Measurements from ENCODE around the gene ARSB.

ARSB gene

DNA sequence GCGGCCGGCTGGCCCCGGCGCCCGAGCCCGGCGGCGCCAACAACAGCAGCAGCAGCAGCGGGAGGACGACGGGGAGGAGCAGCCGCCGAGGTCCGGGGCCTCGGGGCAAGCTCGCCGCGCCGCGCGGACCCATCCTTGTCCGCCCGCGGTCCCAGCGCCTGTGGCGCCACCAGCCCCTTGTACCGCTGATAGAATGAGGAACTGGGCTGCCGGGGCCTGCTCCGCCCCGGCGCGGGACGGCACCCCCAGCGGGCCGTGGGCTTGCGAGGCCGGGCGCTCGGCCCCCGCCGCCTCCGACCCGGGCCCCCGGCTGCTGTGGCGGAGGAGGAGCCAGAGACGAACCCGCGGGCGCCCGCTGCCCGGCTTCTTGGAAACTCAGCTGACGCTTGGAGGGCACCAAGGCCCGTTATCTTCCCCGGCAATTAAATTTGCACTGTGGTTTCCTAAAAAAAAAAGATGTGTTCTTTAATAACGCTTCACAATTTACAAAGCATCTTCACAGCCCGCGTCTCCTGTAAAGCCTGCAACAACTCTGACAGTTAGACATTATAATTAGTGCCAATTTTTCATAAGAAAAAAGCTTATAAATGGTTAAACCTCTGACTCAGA, at the start of gene ARSB:
TSS of gene ARSB (minus strand) at position 195 of the 609 bp plus-strand sequence. CDS start at position 133, 62 bp downstream.
- DNase-seq (ENCODE audit: low spot score), result peak; percentile 68

DNA sequence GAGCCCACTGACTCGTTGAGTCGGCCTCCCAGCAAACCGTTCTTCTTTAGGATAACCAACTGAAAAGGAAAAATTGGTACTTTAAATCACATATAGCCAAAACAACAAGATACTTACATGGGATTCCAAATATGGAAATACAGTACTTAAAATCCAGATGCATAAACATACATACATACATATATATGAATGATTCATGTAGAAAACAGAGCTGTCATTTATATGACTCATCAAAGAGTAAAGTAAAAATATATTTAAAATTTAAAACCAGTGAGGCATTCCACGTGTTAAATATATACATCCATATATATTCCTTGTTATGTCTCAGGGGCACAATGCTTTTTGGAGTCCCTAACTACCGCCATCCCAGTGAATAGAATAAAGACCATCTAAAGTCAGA, 47.7 kb upstream of the ARSB start:
- no peak for DNase-seq (ENCODE audit: low spot score)

DNA sequence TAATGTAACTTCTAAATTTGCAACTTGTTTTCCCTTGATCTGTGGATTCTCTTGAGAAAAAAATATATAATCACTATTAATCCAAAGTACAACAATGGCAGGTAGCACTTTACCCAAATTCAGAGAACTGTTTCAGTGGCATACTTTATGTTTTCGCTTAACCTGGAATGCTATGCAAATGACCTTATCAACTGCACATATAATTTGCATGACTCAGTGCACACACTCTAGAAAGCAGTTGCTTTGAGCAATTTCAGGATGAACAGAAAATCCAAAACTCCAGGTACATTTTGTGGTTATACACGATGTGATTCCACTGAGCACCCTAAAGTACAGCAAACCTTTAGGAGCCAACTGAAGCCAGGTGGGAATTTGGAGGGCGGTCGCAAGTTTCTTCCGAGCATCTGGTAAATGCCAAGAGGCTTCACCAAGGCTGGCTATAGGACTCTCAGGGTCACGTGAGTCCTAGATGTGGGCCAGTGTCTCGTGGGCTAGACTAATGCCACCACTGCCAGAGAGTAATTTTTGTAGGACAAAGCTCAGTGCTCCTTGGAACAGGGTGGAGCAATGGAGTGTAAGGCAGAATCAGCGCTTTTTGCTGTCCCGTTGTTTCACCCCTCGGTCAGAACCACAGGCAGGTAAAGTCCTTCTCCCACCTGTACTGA, 47.1 kb upstream of the ARSB start:
- DNase-seq (ENCODE audit: low spot score), result no peak

DNA sequence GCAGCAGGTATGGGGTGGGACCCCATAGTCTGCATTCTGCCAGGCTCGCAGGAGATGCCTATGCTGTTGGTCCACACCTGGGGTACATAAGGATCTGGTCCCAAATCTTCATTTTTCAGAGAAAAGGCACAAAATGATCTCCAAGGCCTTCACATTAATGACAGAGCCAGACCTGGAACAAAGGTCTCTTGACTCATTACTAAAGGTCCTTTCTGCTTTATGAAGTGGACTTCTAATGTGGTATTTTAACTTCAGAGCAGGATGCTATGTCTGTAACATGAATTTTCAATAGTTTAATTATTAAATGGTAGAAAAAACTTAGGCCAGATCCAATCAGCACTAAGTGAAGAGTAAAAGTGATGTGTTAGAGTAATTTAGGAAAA, 46.4 kb upstream of the ARSB start:
- DNase-seq (ENCODE audit: low spot score), result no peak

DNA sequence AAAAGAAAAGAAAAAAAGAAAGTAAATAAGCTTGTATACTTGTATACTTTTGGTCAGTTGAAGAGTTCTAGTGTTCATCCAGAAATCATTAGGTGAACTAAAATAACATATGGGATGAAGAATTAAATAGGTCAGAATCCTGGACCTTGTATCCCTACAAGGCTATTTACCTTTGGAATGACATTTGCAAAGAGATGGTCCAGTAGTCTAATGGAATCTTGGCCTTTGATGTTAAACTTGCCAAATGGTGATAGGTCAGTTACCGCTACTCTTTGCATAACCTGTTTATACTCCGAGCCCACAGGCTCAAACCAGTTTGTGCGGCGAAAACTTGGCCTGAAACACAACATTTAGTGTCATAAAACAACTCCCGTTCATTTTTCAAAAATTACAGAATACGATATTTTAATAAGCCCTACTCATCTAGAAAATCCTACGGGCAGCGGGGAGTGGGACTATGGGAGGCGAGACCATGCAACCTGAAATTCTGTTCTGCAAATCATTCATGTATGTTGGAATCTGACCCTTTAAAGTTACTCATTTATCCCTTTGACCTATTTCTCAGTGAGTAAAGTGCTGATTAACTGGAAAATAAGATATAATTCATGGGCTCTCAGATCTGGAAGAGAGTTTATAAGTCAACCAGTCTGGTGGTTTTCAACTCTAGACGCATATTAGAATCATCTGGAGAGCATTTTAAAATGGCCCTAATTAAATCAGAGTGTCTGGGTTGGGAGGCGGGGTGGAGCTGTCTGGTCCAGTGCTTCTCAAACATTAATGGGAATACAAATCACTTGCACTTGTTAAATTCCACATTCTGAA, 45.8 kb upstream of the ARSB start:
- no peak for DNase-seq (ENCODE audit: low spot score)

DNA sequence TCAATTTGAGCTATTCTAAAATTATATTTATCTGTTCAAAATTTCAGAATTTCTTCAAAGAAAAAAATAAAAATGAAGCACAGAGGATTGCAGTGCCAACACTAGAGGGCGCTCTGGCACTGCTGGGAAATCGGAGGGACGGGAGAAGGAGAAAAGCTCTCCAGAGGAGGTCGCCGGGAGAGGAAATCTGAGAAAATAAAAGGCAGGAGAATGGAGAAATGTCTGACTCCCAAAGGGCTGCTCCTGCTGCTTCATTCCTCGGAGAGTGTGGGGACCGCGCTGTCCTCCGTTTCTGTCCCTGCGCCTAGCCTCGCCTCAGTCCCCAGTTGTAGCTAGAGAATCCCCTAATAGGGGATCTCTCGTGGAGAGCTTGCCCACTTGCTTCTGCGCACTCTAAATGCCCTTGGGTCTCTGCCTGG, 40.0 kb upstream of the ARSB start:
- DNase-seq (ENCODE audit: low spot score), result peak; percentile 74

DNA sequence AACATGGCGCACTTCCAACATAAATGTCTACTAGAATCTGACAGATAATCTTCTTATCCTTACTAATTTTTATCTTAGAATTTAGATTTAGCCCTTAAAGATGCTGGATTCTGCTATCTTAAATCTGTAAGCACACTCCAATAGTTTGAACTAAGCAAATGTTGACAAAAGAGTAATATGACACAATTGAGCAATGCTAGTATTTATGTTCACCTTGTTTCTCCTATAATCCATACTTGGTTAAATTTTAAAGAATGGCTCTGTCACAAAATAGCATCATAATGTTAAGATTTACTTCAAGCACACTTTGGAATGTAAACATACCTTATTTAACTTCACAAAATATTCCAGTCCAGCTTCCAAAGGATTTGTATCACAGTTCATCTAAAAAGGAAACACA, 38.8 kb upstream of the ARSB start:
- no peak for DNase-seq (ENCODE audit: low spot score)

DNA sequence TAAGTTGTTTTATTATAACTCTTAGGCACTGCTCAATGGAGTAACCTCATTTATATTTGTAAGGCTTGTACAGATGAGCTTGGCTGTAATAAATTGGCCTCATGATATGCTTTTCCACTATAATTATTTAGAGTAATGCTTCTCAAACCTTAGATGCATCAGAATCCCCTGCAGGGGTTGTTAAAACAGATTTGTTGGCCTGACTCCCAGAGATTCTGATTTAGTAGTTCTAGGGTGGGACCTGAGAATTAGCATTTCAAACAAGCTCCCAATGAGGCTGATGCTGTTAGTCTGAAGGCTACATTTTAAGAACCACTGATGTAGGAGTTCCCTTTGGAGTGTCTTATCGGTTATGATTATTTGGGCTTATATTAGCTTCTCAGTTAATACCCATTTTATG, 38.2 kb upstream of the ARSB start:
- no peak for DNase-seq (ENCODE audit: low spot score)

DNA sequence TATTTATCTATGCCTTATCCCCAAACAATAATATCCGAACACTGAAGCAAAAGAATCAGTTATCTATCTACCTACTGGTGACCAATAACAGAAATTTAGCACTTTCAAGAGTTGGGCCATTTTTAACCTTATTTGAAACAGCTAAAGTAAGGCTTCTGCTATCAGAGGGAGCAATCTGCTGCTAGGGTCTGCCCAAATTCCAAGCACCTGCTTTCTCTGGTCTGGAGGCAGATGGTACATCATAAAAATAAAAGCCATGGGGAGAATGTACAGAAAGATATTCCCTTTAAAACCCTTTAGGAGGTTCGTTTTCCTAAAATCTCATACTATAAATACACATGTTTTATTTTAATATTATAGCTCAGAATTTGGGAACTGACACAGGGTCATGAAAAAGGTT, 37.7 kb upstream of the ARSB start:
- no peak for DNase-seq (ENCODE audit: low spot score)

DNA sequence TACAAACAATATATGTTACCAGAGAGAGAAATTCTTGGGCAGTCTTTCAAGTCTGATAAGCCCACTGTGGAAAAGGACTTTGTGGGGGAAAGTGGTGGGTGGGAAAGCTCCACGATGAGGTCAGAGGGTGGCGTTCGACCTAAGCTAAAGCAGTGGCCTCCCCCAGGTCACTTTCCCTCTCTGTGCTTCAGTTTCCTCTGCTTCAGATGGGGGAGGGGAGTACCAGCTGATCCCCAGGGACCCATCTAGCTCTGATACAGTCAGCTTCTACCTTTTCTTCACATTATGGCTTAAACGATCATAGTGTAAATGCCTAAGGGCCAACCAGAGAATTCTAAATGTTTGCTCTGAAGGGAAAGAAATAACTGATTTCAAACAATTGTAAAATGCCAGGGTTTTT, 36.6 kb upstream of the ARSB start:
- DNase-seq (ENCODE audit: low spot score), result no peak

DNA sequence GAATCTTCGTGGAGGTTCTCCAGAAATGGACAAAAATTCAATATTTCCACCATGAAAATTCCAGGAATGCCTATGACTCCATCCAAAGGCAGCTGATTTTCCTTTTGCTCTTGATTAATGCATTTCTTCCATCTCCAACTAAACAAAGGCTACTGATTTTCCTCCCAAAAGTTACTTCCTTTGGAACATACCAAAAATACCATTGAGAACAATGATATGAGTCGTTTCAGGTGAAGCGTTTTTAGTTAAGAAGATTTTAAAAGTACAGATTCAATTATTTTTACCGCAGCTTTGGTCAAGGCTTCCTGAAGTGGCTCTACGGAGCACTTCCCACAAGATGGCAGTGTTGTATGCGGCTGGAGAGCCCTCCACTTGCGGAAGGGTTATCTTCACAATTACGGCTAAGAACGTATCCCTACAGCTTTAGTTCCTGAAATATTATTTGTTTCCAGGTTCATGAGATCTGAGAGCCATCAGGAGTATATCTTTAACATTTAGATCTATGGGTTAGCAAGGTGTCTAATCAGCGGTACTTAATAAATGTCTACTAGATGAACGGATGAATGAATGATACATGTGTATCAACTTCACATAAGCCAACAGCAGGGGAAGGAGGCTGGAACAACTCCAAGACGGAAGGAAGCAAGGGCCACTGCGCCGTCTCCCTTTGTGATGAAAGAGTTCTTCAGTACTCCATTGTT, 35.9 kb upstream of the ARSB start:
- DNase-seq (ENCODE audit: low spot score), result peak; percentile 75

DNA sequence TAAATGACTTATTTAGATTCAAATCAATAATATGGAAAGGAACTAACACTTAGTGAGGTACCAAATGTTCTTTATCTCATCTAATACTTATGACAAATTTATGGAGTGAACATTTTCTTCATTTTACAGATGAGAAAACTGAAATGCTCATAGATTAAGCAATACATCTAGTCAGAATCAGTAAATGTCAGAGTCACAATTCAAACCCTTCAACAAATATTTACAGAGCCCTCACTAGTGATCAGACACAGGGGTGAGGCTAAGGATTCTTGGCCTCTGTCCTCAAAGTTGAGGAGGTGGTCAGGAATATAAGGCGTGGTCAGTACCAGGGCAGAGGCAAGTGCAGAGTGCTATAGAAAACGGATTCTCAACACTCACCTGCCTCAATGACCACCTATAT, 29.5 kb upstream of the ARSB start:
- no peak for DNase-seq (ENCODE audit: low spot score)

DNA sequence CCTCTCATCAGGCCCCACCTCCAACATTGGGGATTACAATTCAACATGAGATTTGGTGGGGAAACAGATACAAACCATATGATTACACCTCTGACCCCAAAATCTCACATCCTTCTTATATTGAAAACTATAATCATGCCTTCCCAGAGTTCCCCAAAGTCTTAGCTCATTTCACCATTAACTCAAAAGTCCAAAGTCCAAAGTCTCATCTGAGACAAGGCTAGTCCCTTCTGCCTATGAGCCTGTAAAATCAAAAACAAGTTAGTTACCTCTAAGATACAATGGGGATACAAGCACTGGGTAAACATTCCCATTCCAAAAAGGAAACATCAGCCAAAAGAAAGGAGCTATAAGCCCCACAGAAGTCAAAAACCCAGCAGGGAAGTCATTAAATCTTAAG, 26.8 kb upstream of the ARSB start:
- DNase-seq (ENCODE audit: low spot score), result no peak

DNA sequence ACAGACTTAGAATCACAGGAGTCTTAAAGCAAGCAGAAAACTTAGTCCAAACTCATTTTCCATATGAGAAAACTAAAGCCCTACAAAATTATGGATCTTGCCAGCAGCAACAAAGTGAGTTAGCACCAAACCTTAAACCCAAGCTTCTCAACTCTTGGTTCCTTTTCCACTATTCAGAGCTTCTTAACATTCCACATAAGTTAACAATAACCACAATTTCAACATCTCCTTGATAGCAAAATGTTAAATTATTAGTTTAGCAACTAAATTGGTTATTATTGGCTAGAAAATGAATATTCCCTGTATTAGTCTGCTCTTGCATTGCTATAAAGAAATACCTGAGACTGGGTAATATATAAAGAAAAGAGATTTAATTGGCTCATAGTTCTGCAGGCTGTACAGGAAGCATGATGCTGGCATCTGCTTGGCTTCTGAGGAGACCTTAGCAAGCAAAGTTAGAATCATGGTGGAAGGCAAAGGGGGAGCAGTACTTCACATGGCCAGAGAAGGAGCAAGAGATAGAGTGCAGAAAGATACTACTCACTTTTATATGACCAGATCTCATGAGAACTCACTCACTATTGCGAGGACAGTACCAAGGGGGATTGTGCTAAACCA, 26.2 kb upstream of the ARSB start:
- DNase-seq (ENCODE audit: low spot score), result peak; percentile 48

DNA sequence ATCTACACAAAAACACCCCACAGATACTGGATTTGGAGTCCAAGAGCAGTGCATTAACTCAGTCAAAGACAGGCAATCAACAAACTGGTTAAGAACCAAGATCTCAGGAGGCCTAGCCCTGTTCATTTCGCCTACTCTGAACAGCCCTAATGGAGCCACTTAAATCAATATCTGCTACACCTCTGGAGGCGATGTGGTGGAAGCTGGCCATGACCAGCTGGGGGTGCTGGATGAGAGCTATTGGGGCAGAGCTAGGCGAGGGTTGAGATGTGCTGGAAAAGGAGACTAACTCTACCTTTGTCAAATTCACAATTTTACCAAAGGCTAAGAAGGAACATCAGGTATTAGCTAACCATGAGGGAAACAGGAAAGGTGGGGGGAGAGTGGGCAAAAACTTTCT, 23.3 kb upstream of the ARSB start:
- DNase-seq (ENCODE audit: low spot score), result no peak

DNA sequence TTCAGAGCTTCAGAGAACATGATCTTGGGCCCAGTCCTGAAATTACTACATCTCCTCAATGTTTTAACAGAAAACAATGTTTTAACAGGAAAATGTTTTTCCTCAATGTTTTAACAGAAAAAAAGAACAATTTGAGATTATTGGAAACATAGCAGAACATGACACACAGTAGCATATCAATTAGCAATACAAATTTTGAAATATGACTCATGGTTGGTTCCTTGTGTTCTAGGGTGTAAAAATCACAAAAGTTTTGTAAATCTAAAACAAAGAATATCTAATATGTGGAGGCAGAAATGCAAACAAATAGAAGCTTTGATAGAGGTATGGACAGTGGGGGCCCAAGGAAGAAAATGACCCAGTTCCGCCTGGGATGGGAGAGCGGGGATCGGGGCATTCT, 22.8 kb upstream of the ARSB start:
- no peak for DNase-seq (ENCODE audit: low spot score)

DNA sequence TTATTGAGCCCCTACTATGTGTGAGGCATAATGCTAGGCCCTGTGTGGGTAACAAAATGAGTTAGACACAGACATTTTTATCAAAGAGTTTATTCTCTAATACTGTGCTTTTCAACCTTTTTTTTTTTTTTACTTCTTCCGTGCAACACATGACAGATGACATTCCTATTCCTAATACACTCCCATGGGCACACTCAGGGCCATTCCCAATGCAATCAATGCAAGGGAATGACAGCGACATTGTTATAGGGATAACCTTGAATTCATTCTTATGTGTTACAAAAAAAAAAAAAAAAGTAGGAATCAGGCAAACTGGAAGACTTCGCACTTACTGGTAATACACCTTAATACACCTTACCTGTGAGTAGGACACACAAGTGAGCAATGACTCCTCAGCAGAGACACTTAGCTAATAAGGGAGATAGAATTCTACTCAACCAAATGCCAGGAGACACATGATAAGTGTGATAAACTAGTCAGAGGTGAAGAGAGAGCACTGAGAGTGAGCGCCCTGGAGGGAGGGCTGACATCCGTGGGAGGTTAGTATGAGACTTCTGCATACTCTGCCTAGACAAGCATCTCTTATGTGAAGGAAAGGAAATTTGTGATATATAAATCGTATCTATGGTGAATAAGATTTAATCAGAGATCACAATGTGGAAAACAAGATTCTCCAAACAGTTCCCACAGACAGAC, 21.0 kb upstream of the ARSB start:
- no peak for DNase-seq (ENCODE audit: low spot score)

DNA sequence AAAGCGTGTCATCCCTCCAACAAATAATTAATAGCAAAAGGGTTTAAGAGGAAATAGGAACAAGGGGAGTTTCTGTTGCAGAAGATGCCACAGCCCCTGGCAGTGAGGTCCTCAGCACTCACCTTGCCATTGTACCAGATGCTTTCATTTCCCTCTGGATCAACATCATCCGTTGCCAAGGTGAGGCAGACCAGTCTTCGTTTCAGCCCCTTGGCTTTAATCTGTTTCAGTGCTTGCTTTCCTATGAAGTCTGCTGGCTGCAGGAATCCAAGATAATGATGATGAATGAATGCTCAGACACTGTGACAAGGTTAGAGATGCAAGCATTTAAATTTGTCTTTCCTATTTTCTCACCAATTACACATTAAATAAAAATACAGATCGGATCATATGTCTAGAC, 20.0 kb upstream of the ARSB start:
- DNase-seq (ENCODE audit: low spot score), result no peak

DNA sequence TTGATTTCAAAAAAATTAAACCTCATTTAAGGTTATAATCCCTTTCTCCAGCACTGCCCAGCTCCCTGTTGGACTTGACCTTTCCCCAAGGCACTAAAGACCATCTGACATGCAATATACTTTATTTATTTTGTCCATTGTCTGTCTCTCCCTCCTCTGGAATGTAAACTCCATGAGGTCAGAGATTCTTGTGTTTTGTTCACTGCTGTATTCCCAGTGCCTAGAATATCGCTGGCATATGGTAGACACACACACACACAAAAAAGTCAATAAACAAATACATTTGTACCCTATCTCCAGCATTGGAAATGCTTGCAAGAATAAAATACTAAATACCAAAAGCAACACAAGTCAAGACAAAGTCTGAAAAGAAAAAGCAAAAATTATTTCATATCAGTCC, 17.3 kb upstream of the ARSB start:
- DNase-seq (ENCODE audit: low spot score), result no peak

DNA sequence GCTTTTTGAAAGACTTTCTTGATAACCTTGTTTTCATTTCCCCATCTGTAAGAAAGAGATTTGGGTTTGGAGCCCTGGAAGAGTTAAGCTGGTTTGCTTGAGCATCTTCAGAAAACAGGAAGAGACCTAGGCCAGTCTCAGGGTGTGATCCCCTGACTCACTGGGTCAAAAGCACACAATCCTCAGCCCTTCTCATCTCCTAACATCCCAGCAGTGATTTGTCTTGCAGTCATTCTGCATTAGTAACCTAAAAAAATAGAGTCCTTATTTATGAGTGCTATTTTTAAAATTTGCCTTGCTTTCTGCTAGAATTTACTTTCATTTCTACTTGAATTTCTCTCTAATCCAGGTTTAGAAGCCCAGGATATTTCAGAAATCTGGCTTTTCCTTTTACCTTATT, 16.4 kb upstream of the ARSB start:
- DNase-seq (ENCODE audit: low spot score), result peak; percentile 50

DNA sequence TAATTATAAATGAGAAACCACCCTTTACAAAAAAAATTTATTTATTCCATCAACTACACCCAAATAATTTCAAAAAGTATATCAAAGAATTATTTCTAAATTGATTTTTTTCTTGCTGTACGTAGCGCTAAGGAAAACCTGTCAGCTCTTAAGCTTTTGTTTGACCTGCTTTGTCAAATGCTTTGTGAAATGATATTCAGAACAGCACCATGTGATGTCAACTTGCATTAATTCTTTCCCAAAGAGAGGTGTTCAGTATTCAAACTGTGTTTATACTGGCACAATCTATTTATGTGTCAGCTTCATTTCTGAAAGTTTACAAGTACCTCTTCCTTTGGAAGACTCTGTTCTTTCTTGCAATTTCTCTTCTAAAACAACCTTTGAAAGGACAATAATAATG, 12.0 kb upstream of the ARSB start:
- no peak for DNase-seq (ENCODE audit: low spot score)

DNA sequence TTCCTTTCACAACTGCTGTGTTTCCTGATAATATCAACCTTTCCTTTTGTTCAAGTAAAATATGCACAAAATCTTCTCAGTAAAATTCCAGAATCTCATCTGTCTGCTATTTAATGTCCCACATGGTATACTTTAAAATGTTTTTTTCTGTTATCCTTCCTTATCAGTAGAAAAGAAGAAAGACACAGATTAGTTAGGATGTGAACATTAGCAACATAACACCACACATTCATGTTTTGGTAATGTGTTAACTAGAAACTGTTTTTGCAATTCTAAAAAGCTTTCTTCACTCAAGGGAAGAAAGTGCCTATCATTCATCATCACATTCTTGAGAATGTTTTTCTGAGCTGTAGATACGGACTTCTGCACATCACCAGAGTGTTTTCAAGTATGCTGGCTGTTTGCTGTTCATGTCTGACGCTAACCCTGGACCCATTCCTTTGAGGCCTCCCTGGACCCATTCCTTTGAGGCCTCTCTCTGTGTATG, 10.5 kb upstream of the ARSB start:
- no peak for DNase-seq (ENCODE audit: low spot score)
